K562 (cell line): ENCODE data around the gene OR8B8. TPM values are rescaled to one million over a fixed set of nuclear protein-coding genes. Genes with fewer than 3 reads are reported as not detected.

ENCODE experiments used
- CBFA2T3 ChIP-seq: fragments of 450-650 bp; IDR thresholded peaks from 2 replicates; pipeline ENCODE4 v1.6.1; 2017
- E2F1 ChIP-seq: sonication (generic); formaldehyde crosslinking; IDR thresholded peaks from 2 replicates; pipeline ENCODE4 v1.8.1; 2023; ENCODE audit warnings: mild to moderate bottlenecking, missing genetic modification reagents, moderate library complexity
- EGR1 ChIP-seq: fragments of 450-650 bp; conservative IDR thresholded peaks from 2 replicates; pipeline ENCODE4 v1.6.1; 2017; ENCODE audit warnings: mild to moderate bottlenecking
- ESRRB ChIP-seq: fragments of 250-450 bp; sonication (Bioruptor Pico); IDR thresholded peaks from 2 replicates; pipeline ENCODE4 v1.5.0; 2020; ENCODE audit warnings: mild to moderate bottlenecking, moderate library complexity, borderline replicate concordance
- ETS2 ChIP-seq: IDR thresholded peaks from 2 replicates; pipeline ENCODE4 v1.6.1; 2016; ENCODE audit warnings: borderline replicate concordance, missing genetic modification characterization, mild to moderate bottlenecking, moderate library complexity, missing compliant biosample characterization; ENCODE audit not compliant: poor library complexity, severe bottlenecking
- HDAC2 ChIP-seq: fragments of 450-650 bp; IDR thresholded peaks from 2 replicates; pipeline ENCODE4 v1.6.1; 2016; ENCODE audit warnings: mild to moderate bottlenecking
- HMG20A ChIP-seq: fragments of 450-650 bp; formaldehyde crosslinking; conservative IDR thresholded peaks from 2 replicates; pipeline ENCODE4 v1.4.0; 2020; ENCODE audit warnings: mild to moderate bottlenecking, mixed read lengths
- JUN ChIP-seq, 2 experiments: sonication (generic) in 1 of 2; formaldehyde crosslinking in 1 of 2; IDR thresholded peaks; 2 replicates each; pipeline versions ENCODE4 v1.6.1 to v1.8.0; 2012 to 2022; ENCODE audit warnings: borderline replicate concordance in 2 of 2, mild to moderate bottlenecking in 2 of 2, improper control_type of control experiment in 1 of 2, low read depth in 1 of 2, low read length in 1 of 2, missing genetic modification reagents in 1 of 2
- MTF1 ChIP-seq: fragments of 250-450 bp; sonication (Bioruptor Pico); IDR thresholded peaks from 2 replicates; pipeline ENCODE4 v1.9.0; 2021; ENCODE audit warnings: moderate library complexity, mild to moderate bottlenecking, inconsistent platforms, borderline replicate concordance
- NCOA1 ChIP-seq: fragments of 450-650 bp; IDR thresholded peaks from 2 replicates; pipeline ENCODE4 v1.6.1; 2016; ENCODE audit warnings: low read depth
- NUFIP1 ChIP-seq: fragments of 450-650 bp; IDR thresholded peaks from 2 replicates; pipeline ENCODE4 v1.6.1; 2018; ENCODE audit not compliant: partially characterized antibody
- SRF ChIP-seq, 2 experiments: fragments of 250-450, 450-650 bp in 1 of 2; sonication (Bioruptor Pico) in 1 of 2; sonication (generic) in 1 of 2; formaldehyde crosslinking; IDR thresholded peaks; 2 replicates each; pipeline versions ENCODE4 v1.5.0 to v1.5.1; 2020 to 2022; ENCODE audit warnings: mild to moderate bottlenecking in 1 of 2, missing genetic modification reagents in 1 of 2
- TRIM28 ChIP-seq: fragments of 450-650 bp; IDR thresholded peaks from 2 replicates; pipeline ENCODE4 v1.6.1; 2017
- ZBED1 ChIP-seq: IDR thresholded peaks from 2 replicates; pipeline ENCODE4 v1.6.1; 2014
- ZNF316 ChIP-seq: fragments of 450-650 bp; IDR thresholded peaks from 2 replicates; pipeline ENCODE4 v1.6.1; 2016
- ZNF384 ChIP-seq: IDR thresholded peaks from 2 replicates; pipeline ENCODE4 v1.6.1; 2012; ENCODE audit warnings: low read depth, low read length, improper control_type of control experiment
- ZNF436 ChIP-seq: fragments of 250-450, 450-650 bp; sonication (Bioruptor Pico); formaldehyde crosslinking; IDR thresholded peaks from 2 replicates; pipeline ENCODE4 v1.7.0; 2020; ENCODE audit warnings: mild to moderate bottlenecking
- polyA plus RNA-seq, 8 experiments: library from polyadenylated mRNA; depleted of rRNA in 4 of 8; stranded (reverse) in 5 of 8; unstranded in 3 of 8; fragments of >200 nt; fragmentation: Nextera tagmentation in 2 of 8; fragmentation: Illumina TruSeq in 1 of 8; extraction: Ambion mirVana in 2 of 8; extraction: Trizol in 1 of 8; gene quantifications; 2 replicates each; pipeline versions ENCODE4 v1.2.1 to v1.2.3, GENCODE V29; 2011 to 2014; ENCODE audit warnings: inconsistent platforms in 1 of 8, missing spikeins in 1 of 8
- total RNA-seq, 7 experiments: library from RNA; depleted of rRNA in 6 of 7; stranded (reverse); fragments of >200 nt in 6 of 7; fragmentation: Illumina TruSeq in 2 of 7; extraction: Trizol in 2 of 7; gene quantifications; 2 replicates each; pipeline versions ENCODE4 v1.2.1 to v1.2.3, GENCODE V29; 2011 to 2021; ENCODE audit warnings: low replicate concordance in 1 of 7
- TF ChIP-seq, protein P1 (sequence below), 2 experiments: fragments of 200-800 bp in 1 of 2; sonication (Bioruptor generic) in 1 of 2; sonication (generic) in 1 of 2; formaldehyde crosslinking in 1 of 2; IDR thresholded peaks in 1 of 2; conservative IDR thresholded peaks in 1 of 2; 2 replicates each; pipeline versions ENCODE4 v1.5.0 to v1.6.1; 2016 to 2020; ENCODE audit warnings: missing compliant biosample characterization in 1 of 2, missing genetic modification characterization in 1 of 2, missing genetic modification reagents in 1 of 2
- TF ChIP-seq, protein P2 (sequence below): sonication (generic); formaldehyde crosslinking; IDR thresholded peaks from 2 replicates; pipeline ENCODE4 v1.8.1; 2022; ENCODE audit warnings: missing genetic modification reagents
- TF ChIP-seq, protein P3 (sequence below): fragments of 250-450 bp; sonication (Bioruptor Pico); IDR thresholded peaks from 2 replicates; pipeline ENCODE4 v1.4.0; 2020; ENCODE audit warnings: mild to moderate bottlenecking

OR8B8 gene
- total and polyA plus RNA-seq, 9 of the 15 experiments (the other 6 are each of a cell fraction or from before 2014, with no cell fraction given), result 0.18 TPM; not detected in 8

DNA sequence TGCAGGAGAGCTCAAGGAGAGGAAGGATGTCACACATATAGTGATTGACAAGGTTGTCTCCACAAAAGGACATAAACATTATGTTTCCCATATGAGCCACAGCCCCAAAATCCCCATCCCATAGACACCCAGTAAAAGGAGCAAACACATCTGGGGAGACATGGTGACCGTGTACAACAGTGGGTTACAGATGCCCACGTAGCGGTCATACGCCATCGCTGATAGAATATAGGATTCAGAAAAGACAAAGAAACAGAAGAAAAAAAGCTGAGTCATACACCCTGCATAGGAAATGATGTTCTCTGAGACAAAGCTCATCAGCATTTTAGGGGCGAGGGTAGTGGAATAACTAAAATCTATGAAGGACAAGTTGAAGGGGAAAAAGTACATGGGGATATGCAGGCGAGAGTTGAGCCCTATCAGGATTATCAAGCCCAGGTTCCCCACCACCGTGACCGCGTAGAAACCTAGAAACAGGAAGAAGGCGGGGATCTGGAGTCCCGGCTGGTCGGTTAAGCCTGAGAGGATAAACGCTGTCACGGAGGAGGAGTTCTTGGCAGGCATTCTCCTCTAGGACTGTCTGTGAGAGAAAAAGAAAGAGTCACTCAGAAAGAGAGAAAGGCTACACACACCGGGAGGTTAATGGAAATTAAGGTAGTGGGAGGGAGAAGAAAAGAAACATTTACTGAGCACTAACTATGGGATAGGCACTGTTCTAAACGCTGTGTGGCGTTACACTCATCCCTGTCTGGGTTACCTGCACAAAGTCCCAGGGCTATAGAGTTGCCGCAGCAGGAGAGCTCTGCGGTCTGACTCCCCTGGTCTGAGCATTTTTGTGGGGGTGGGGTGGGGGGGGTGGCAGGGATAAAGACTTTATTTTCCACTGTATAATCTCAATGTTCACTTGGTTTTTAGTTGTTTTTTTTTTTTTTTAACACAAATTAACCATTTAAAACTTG lies 36.1 kb upstream of the OR8B8 start (continued):
- TF ChIP-seq CBFA2T3 (peak; percentile 21; the same call in 1 of the 2 replicates), JUN (IDR thresholded peaks at IDR 0.05; ENCODE audit: borderline replicate concordance, low read depth, low read length) (no peak), JUN (CRISPR knock-in tag; IDR thresholded peaks at IDR 0.05; ENCODE audit: borderline replicate concordance) (no peak), ZNF316 (peak; percentile 100), HDAC2 (peak; percentile 73), SRF (CRISPR knock-in tag; IDR thresholded peaks at IDR 0.05) (no peak), NUFIP1 (no peak), MTF1 (CRISPR knock-in tag) (no peak), TRIM28 (0 out of 2 replicates have a peak, but pooled peaks have one; percentile 22), NCOA1 (no peak), ZNF384 (no peak), ETS2 (tag) (no peak), EGR1 (0 out of 2 replicates have a peak, but pooled peaks have one; percentile 9), E2F1 (CRISPR knock-in tag) (no peak), ZNF436 (CRISPR knock-in tag) (no peak), HMG20A (CRISPR knock-in tag) (no peak), ESRRB (no peak), ZBED1 (no peak)
- TF ChIP-seq, protein P1, sequence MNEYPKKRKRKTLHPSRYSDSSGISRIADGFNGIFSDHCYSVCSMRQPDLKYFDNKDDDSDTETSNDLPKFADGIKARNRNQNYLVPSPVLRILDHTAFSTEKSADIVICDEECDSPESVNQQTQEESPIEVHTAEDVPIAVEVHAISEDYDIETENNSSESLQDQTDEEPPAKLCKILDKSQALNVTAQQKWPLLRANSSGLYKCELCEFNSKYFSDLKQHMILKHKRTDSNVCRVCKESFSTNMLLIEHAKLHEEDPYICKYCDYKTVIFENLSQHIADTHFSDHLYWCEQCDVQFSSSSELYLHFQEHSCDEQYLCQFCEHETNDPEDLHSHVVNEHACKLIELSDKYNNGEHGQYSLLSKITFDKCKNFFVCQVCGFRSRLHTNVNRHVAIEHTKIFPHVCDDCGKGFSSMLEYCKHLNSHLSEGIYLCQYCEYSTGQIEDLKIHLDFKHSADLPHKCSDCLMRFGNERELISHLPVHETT (CRISPR knock-in tag; conservative IDR thresholded peaks at IDR 0.05 in 1 of 2, IDR thresholded peaks at IDR 0.05 in 1 of 2), result no peak
- TF ChIP-seq, protein P2, sequence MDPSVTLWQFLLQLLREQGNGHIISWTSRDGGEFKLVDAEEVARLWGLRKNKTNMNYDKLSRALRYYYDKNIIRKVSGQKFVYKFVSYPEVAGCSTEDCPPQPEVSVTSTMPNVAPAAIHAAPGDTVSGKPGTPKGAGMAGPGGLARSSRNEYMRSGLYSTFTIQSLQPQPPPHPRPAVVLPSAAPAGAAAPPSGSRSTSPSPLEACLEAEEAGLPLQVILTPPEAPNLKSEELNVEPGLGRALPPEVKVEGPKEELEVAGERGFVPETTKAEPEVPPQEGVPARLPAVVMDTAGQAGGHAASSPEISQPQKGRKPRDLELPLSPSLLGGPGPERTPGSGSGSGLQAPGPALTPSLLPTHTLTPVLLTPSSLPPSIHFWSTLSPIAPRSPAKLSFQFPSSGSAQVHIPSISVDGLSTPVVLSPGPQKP (CRISPR knock-in tag), result no peak
- TF ChIP-seq, protein P3, sequence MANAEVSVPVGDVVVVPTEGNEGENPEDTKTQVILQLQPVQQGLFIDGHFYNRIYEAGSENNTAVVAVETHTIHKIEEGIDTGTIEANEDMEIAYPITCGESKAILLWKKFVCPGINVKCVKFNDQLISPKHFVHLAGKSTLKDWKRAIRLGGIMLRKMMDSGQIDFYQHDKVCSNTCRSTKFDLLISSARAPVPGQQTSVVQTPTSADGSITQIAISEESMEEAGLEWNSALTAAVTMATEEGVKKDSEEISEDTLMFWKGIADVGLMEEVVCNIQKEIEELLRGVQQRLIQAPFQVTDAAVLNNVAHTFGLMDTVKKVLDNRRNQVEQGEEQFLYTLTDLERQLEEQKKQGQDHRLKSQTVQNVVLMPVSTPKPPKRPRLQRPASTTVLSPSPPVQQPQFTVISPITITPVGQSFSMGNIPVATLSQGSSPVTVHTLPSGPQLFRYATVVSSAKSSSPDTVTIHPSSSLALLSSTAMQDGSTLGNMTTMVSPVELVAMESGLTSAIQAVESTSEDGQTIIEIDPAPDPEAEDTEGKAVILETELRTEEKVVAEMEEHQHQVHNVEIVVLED (CRISPR knock-in tag), result 0 out of 2 replicates have a peak, but pooled peaks have one; percentile 16
